HCT116 (cell line): Measurements from ENCODE around the gene CHTF18. TPM values are rescaled to one million over a fixed set of nuclear protein-coding genes. Genes with fewer than 3 reads are reported as not detected.

Experiments
- ATAC-seq: fragments of 200-7000 bp; cut with Tn5 transposase; 2 replicates; pipeline ENCODE4 v1.9.1; 2020; ENCODE audit warnings: mild to moderate bottlenecking, moderate library complexity
- BruUV-seq: library from RNA; stranded (reverse); fragments of 400-500 nt; replicated peaks from 2 replicates; lab custom pipeline; 2021; lab: Mats Ljungman, UMichigan
- CTCF ChIA-PET: fragments of 300-600 bp; sonication (Branson Sonifier 250); formaldehyde crosslinking; loops from one replicate; lab custom pipeline; 2021; ENCODE audit warnings: antibody characterized with exemption; lab: Charles Lee
- POLR2A ChIA-PET: fragments of 300-600, 350-600 bp; sonication (Branson Sonifier 250); formaldehyde crosslinking; loops from one replicate; lab custom pipeline; 2021; ENCODE audit warnings: antibody characterized with exemption; lab: Charles Lee
- RAD21 ChIA-PET, 2 experiments: fragments of 300-600 bp; sonication (Branson Sonifier 250); formaldehyde crosslinking; loops; one replicate each; lab custom pipeline; 2023; ENCODE audit warnings: low total read pairs in 2 of 2; ENCODE audit not compliant: uncharacterized antibody in 2 of 2, unreplicated experiment in 2 of 2, low non-redundant PET in 1 of 2; lab: Charles Lee
- DNase-seq: peaks from one replicate; pipeline ENCODE4 v3.0.0-alpha.2; 2010; ENCODE audit warnings: low read depth, low spot score
- H2AFZ ChIP-seq: fragments of 200-600 bp; shearing (Covaris generic), sonication (generic); 2 replicates; pipeline ENCODE4 v1.6.1; 2017; ENCODE audit warnings: low read depth, mixed run types, mixed read lengths, antibody characterized with exemption, low read length; ENCODE audit not compliant: poor library complexity, severe bottlenecking
- H3K27ac ChIP-seq: 2 replicates; pipeline ENCODE4 v1.5.1; 2012; ENCODE audit warnings: low read depth, low read length
- H3K27me3 ChIP-seq: fragments of 200-600 bp; sonication (generic); 2 replicates; pipeline ENCODE4 v1.6.1; 2016; ENCODE audit warnings: mixed run types, low read length, mixed read lengths; ENCODE audit not compliant: insufficient read depth
- H3K36me3 ChIP-seq, 2 experiments: fragments of 200-500 bp in 1 of 2; fragments of 200-600 bp in 1 of 2; sonication (Bioruptor generic) in 1 of 2; sonication (generic) in 1 of 2; 2 replicates each; pipeline versions ENCODE4 v1.5.1 to v1.6.1; 2014 to 2016; ENCODE audit warnings: low read length in 2 of 2, inconsistent platforms in 1 of 2, mixed read lengths in 1 of 2, mixed run types in 1 of 2; ENCODE audit not compliant: insufficient read depth in 2 of 2, control insufficient read depth in 1 of 2
- H3K4me1 ChIP-seq, 2 experiments: fragments of 200-600 bp in 1 of 2; sonication (generic) in 1 of 2; 2 replicates each; pipeline versions ENCODE4 v1.5.1 to v1.6.1; 2012 to 2017; ENCODE audit warnings: low read length in 2 of 2, inconsistent platforms in 1 of 2, mild to moderate bottlenecking in 1 of 2, mixed read lengths in 1 of 2, mixed run types in 1 of 2, moderate library complexity in 1 of 2; ENCODE audit not compliant: insufficient read depth in 2 of 2, control insufficient read depth in 1 of 2
- H3K4me2 ChIP-seq: fragments of 200-600 bp; sonication (generic); 2 replicates; pipeline ENCODE4 v1.6.1; 2017; ENCODE audit warnings: mixed run types, low read length, mixed read lengths
- H3K4me3 ChIP-seq, 2 experiments: fragments of 200-600 bp in 1 of 2; sonication (generic) in 1 of 2; replicated peaks in 1 of 2; 2 replicates each; pipeline ENCODE4 v1.5.1; 2011 to 2016; ENCODE audit warnings: low read length in 2 of 2, control low read depth in 1 of 2, low read depth in 1 of 2, mild to moderate bottlenecking in 1 of 2, mixed read lengths in 1 of 2, mixed run types in 1 of 2
- H3K79me2 ChIP-seq: fragments of 200-600 bp; sonication (generic); 2 replicates; pipeline ENCODE4 v1.6.1; 2017; ENCODE audit warnings: mild to moderate bottlenecking, mixed run types, low read length, moderate library complexity, mixed read lengths; ENCODE audit not compliant: insufficient read depth
- H3K9ac ChIP-seq: fragments of 200-600 bp; sonication (generic); 2 replicates; pipeline ENCODE4 v1.6.1; 2016; ENCODE audit warnings: low read length, mixed read lengths
- H3K9me2 ChIP-seq: fragments of 200-600 bp; sonication (generic), shearing (Covaris generic); 2 replicates; pipeline ENCODE4 v1.6.1; 2017; ENCODE audit warnings: mixed run types, mild to moderate bottlenecking, moderate library complexity; ENCODE audit not compliant: insufficient read depth
- H3K9me3 ChIP-seq, 2 experiments: fragments of 200-500 bp in 1 of 2; fragments of 200-600 bp in 1 of 2; sonication (Bioruptor generic) in 1 of 2; sonication (generic) in 1 of 2; 2 replicates each; pipeline ENCODE4 v1.6.1; 2014 to 2017; ENCODE audit warnings: low read length in 2 of 2, mixed read lengths in 2 of 2, inconsistent platforms in 1 of 2, low read depth in 1 of 2, mild to moderate bottlenecking in 1 of 2, mixed run types in 1 of 2, moderate library complexity in 1 of 2; ENCODE audit not compliant: control insufficient read depth in 1 of 2, insufficient read depth in 1 of 2
- H4K20me1 ChIP-seq: fragments of 200-600 bp; sonication (generic), shearing (Covaris generic); 2 replicates; pipeline ENCODE4 v1.6.1; 2017; ENCODE audit warnings: mixed run types, mild to moderate bottlenecking, moderate library complexity; ENCODE audit not compliant: insufficient read depth
- CEBPB ChIP-seq: IDR thresholded peaks from 2 replicates; pipeline ENCODE4 v1.6.1; 2012; ENCODE audit warnings: low read depth
- EGR1 ChIP-seq: IDR thresholded peaks from 2 replicates; pipeline ENCODE4 v1.6.1; 2012; ENCODE audit warnings: low read depth
- ELF1 ChIP-seq: IDR thresholded peaks from 2 replicates; pipeline ENCODE4 v1.6.1; 2012; ENCODE audit warnings: low read depth, borderline replicate concordance
- EZH2 ChIP-seq: fragments of 200-600 bp; sonication (generic); IDR thresholded peaks from 2 replicates; pipeline ENCODE4 v1.6.1; 2017; ENCODE audit warnings: antibody characterized with exemption, mixed run types
- EZH2phosphoT487 ChIP-seq: fragments of 200-600 bp; IDR thresholded peaks from 2 replicates; pipeline ENCODE4 v1.6.1; 2018; ENCODE audit warnings: antibody characterized with exemption, borderline replicate concordance
- FOSL1 ChIP-seq: IDR thresholded peaks from 2 replicates; pipeline ENCODE4 v1.6.1; 2012; ENCODE audit warnings: low read depth
- JUND ChIP-seq: IDR thresholded peaks from 2 replicates; pipeline ENCODE4 v1.6.1; 2012
- POLR2A ChIP-seq: IDR thresholded peaks from 2 replicates; pipeline ENCODE4 v1.7.0; 2011; ENCODE audit warnings: borderline replicate concordance; ENCODE audit not compliant: insufficient read depth, insufficient read length; ENCODE audit errors: extremely low read depth
- POLR2AphosphoS5 ChIP-seq: IDR thresholded peaks from 2 replicates; pipeline ENCODE4 v1.6.1; 2011; ENCODE audit warnings: mild to moderate bottlenecking, low read depth, low read length, moderate library complexity
- RAD21 ChIP-seq: IDR thresholded peaks from 2 replicates; pipeline ENCODE4 v1.6.1; 2012; ENCODE audit warnings: low read depth, mild to moderate bottlenecking
- SIN3A ChIP-seq: IDR thresholded peaks from 2 replicates; pipeline ENCODE4 v1.6.1; 2012; ENCODE audit warnings: low read depth
- SRF ChIP-seq: IDR thresholded peaks from 2 replicates; pipeline ENCODE4 v1.6.1; 2012; ENCODE audit warnings: low read depth
- TCF7L2 ChIP-seq: IDR thresholded peaks from 2 replicates; pipeline ENCODE4 v1.7.0; 2011; ENCODE audit warnings: borderline replicate concordance, inconsistent platforms; ENCODE audit not compliant: insufficient read depth, insufficient read length; ENCODE audit errors: extremely low read depth
- ZNF274 ChIP-seq: fragments of 200-500 bp; sonication (Bioruptor generic); IDR thresholded peaks from 2 replicates; pipeline ENCODE4 v1.6.1; 2014; ENCODE audit warnings: mild to moderate bottlenecking, low read depth, low read length, inconsistent platforms
- intact Hi-C: fragments of 100-400 bp; cut with micrococcal nuclease; formaldehyde crosslinking; loops from 2 replicates; pipeline ENCODE4 v1.10.0; 2022
- total RNA-seq: library from RNA; stranded (reverse); gene quantifications from one replicate; pipeline ENCODE4 v1.2.1, GENCODE V29; 2021; ENCODE audit not compliant: unreplicated experiment
- TF ChIP-seq, protein P1 (sequence below), 3 experiments: fragments of 200-600 bp in 1 of 3; sonication (generic) in 1 of 3; IDR thresholded peaks in 2 of 3; conservative IDR thresholded peaks in 1 of 3; 2 replicates each; pipeline ENCODE4 v1.5.1; 2012 to 2017; ENCODE audit warnings: low read depth in 2 of 3, low read length in 2 of 3, antibody characterized with exemption in 1 of 3, borderline replicate concordance in 1 of 3, control low read depth in 1 of 3, mild to moderate bottlenecking in 1 of 3, mixed read lengths in 1 of 3, mixed run types in 1 of 3, moderate library complexity in 1 of 3; ENCODE audit not compliant: insufficient read depth in 1 of 3

The CHTF18 gene
- total RNA-seq, 1 experiment from 2014 or later: 145 TPM

DNA sequence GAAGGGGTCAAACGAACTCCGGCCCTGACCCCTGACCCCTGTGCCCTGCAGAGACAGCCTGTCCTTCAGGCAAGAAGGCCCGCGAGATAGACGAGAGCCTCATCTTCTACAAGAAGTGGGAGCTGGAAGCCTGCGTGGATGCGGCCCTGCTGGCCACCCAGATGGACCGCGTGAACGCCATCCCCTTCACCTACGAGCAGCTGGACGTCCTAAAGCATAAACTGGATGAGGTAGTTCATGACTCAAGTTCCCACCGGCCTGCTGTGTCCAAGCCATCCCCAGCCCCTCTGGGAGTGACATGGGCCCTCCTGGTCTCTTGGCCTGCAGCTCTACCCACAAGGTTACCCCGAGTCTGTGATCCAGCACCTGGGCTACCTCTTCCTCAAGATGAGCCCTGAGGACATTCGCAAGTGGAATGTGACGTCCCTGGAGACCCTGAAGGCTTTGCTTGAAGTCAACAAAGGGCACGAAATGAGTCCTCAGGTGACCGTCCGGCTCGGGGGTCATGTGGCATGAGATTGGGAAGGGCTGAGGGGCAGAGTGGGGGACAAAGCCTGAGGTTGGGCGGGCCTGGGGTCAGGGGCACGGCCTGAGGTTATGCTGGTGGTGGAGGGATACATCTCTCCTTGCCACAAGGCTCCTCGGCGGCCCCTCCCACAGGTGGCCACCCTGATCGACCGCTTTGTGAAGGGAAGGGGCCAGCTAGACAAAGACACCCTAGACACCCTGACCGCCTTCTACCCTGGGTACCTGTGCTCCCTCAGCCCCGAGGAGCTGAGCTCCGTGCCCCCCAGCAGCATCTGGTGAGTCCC lies 22.2 kb upstream of the CHTF18 start:
- ChIA-PET CTCF (no interaction called here), POLR2A (no interaction called here), RAD21 (no interaction called here)
- Histone ChIP-seq H3K9me3 (no peaks in the 10 kb centered on the region), H3K9me2 (no peaks in the 10 kb centered on the region), H3K27ac (no peak overlapping the region; the same call in 1 of the 2 replicates), H3K4me3 (no peak overlapping the region), H3K4me2 (no peak overlapping the region), H3K79me2 (peaks cover 23% of the 10 kb centered on the region), H3K27me3 (no peaks in the 10 kb centered on the region), H2AFZ (no peak overlapping the region), H4K20me1 (no peaks in the 10 kb centered on the region), H3K36me3 (peaks cover 7 to 11% of the 10 kb centered on the region in 2 experiments; a peak in 3 of 4 replicates), H3K9ac (no peak overlapping the region), H3K4me1 (peaks cover 15 to 23% of the 10 kb centered on the region in 2 experiments)
- ATAC-seq (no peak), DNase-seq (no peak)
- TF ChIP-seq SIN3A (no peak), ELF1 (no peak), FOSL1 (no peak), EZH2phosphoT487 (no peak), EZH2 (no peak), SRF (no peak), CEBPB (no peak)
- no TSS peak for BruUV-seq
- intact Hi-C loops: no loop called here

DNA sequence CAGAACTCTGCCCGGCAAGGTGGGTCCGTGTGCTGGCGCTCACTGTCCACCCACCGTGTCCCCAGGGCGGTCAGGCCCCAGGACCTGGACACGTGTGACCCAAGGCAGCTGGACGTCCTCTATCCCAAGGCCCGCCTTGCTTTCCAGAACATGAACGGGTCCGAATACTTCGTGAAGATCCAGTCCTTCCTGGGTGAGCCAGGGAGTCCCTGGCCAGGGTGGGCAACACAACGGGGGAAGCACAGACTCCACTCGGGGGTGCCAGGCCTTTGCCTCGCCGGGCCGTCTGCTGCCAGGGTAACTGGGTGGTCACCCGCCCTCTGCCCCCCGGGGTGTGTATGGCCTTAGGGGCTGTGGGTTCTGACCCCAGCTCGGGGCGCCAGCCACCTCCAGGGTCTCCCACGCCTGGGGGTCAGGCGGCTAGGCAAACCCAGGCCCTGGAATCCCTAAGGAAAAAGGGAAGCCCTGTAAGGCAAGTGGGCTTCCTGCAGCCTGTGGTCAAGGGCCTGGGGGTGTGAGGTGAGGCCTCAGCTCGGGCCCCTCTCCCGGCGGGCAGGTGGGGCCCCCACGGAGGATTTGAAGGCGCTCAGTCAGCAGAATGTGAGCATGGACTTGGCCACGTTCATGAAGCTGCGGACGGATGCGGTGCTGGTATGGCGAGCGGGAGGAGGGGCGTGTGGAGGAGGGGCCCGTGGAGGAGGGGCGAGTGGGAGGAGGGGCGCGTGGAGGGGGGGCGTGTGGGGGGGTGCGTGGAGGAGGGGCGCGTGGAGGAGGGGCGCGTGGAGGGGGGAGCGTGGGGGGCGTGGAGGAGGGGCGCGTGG lies 21.4 kb upstream of the CHTF18 start:
- Histone ChIP-seq H3K27ac (no peak overlapping the region; the same call in 1 of the 2 replicates), H3K4me2 (no peak overlapping the region), H4K20me1 (no peaks in the 10 kb centered on the region), H3K36me3 (peaks cover 7 to 11% of the 10 kb centered on the region in 2 experiments; a peak in 3 of 4 replicates), H3K4me3 (no peak overlapping the region), H3K27me3 (no peaks in the 10 kb centered on the region), H3K9ac (no peak overlapping the region), H3K4me1 (peaks cover 14 to 15% of the 10 kb centered on the region in 2 experiments), H3K9me2 (no peaks in the 10 kb centered on the region), H3K79me2 (peaks cover 14% of the 10 kb centered on the region; the same call in 1 of the 2 replicates), H3K9me3 (no peaks in the 10 kb centered on the region), H2AFZ (no peak overlapping the region)
- intact Hi-C loops: no loop called here
- DNase-seq (no peak), ATAC-seq (no peak)
- ChIA-PET CTCF (no interaction called here), RAD21 (no interaction called here), POLR2A (no interaction called here)
- no TSS peak for BruUV-seq
- TF ChIP-seq ELF1: no peak
- no peak for TF ChIP-seq SIN3A
- TF ChIP-seq POLR2A: no peak
- TF ChIP-seq CEBPB: no peak
- no peak for TF ChIP-seq EGR1
- no peak for TF ChIP-seq SRF
- no peak for TF ChIP-seq RAD21
- TF ChIP-seq, protein P1, sequence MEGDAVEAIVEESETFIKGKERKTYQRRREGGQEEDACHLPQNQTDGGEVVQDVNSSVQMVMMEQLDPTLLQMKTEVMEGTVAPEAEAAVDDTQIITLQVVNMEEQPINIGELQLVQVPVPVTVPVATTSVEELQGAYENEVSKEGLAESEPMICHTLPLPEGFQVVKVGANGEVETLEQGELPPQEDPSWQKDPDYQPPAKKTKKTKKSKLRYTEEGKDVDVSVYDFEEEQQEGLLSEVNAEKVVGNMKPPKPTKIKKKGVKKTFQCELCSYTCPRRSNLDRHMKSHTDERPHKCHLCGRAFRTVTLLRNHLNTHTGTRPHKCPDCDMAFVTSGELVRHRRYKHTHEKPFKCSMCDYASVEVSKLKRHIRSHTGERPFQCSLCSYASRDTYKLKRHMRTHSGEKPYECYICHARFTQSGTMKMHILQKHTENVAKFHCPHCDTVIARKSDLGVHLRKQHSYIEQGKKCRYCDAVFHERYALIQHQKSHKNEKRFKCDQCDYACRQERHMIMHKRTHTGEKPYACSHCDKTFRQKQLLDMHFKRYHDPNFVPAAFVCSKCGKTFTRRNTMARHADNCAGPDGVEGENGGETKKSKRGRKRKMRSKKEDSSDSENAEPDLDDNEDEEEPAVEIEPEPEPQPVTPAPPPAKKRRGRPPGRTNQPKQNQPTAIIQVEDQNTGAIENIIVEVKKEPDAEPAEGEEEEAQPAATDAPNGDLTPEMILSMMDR (IDR thresholded peaks at IDR 0.05 in 2 of 3, conservative IDR thresholded peaks at IDR 0.05 in 1 of 3; ENCODE audit: borderline replicate concordance in 1 of 3, insufficient read depth in 1 of 3, low read depth in 2 of 3, low read length in 2 of 3): no peak
- TF ChIP-seq POLR2AphosphoS5: no peak
- no peak for TF ChIP-seq EZH2phosphoT487
- no peak for TF ChIP-seq JUND
- TF ChIP-seq ZNF274: no peak
- no peak for TF ChIP-seq TCF7L2
